Left ventricle myocardium inferior (tissue), 1 donor: ENCODE data around the gene KIF16B. TPM values are rescaled to one million over a fixed set of nuclear protein-coding genes. Genes with fewer than 3 reads are reported as not detected.

Source experiments
- DNase-seq: peaks from one replicate; pipeline ENCODE4 v3.0.0-alpha.2; 2020
- H3K27ac ChIP-seq: fragments of 200-600 bp; replicated peaks from 2 replicates; pipeline ENCODE4 v1.8.0; 2021
- H3K27me3 ChIP-seq: fragments of 200-600 bp; 2 replicates; pipeline ENCODE4 v1.8.0; 2021; ENCODE audit warnings: low read depth
- H3K36me3 ChIP-seq: fragments of 200-600 bp; 2 replicates; pipeline ENCODE4 v1.8.0; 2021
- H3K4me1 ChIP-seq: fragments of 200-600 bp; 2 replicates; pipeline ENCODE4 v1.8.0; 2021
- H3K4me3 ChIP-seq: fragments of 200-600 bp; 2 replicates; pipeline ENCODE4 v1.8.0; 2021; ENCODE audit warnings: mild to moderate bottlenecking, moderate library complexity
- H3K9me3 ChIP-seq: fragments of 200-600 bp; replicated peaks from 2 replicates; pipeline ENCODE4 v1.8.0; 2021
- CTCF ChIP-seq: fragments of 200-600 bp; IDR thresholded peaks from 2 replicates; pipeline ENCODE4 v1.8.0; 2021; ENCODE audit warnings: antibody characterized with exemption, mild to moderate bottlenecking, borderline replicate concordance
- intact Hi-C: fragments of 100-400 bp; cut with micrococcal nuclease; formaldehyde crosslinking; loops from one replicate; pipeline ENCODE4 v1.11.0; 2022
- total RNA-seq: library from RNA; stranded (reverse); fragmentation: NEBNext Ultra II Directional; extraction: Animal tissue kit (Norgen Biotek cat#: 25700); gene quantifications from one replicate; pipeline ENCODE4 v1.2.1, GENCODE V29; 2021
- donor health status: DM: no; HTN: yes; CAD: no; lungs with severe emphysema.

KIF16B gene
- total RNA-seq, 1 donor from 2014 or later: 16.4 TPM

GRCh38 chr20:16488086-16488485 is 85.2 kb downstream of the KIF16B start:
- H3K36me3 ChIP-seq: peaks cover 19% of the 10 kb centered on the region
- DNase-seq: no peak
- H3K9me3 ChIP-seq: no peaks in the 10 kb centered on the region
- H3K4me1 ChIP-seq: no peaks in the 10 kb centered on the region
- H3K27me3 ChIP-seq: no peaks in the 10 kb centered on the region
- no peak overlapping the region for H3K27ac ChIP-seq
- intact Hi-C loops: no loop called here
- TF ChIP-seq CTCF: no peak
- no peak overlapping the region for H3K4me3 ChIP-seq

- H3K4me3 ChIP-seq: no peak overlapping the region
- TF ChIP-seq CTCF: no peak
- H3K27ac ChIP-seq: no peak overlapping the region
- DNase-seq: no peak
- H3K36me3 ChIP-seq: peaks cover 4% of the 10 kb centered on the region
- intact Hi-C loops: no loop called here
- no peaks in the 10 kb centered on the region for H3K9me3 ChIP-seq
- no peaks in the 10 kb centered on the region for H3K4me1 ChIP-seq
- no peaks in the 10 kb centered on the region for H3K27me3 ChIP-seq
Measured at GRCh38 chr20:16486532-16486931, 86.7 kb downstream of the KIF16B start.

- no peak for TF ChIP-seq CTCF
- intact Hi-C loops: no loop called here
- no peak overlapping the region for H3K27ac ChIP-seq
- DNase-seq: no peak
- no peaks in the 10 kb centered on the region for H3K27me3 ChIP-seq
- H3K9me3 ChIP-seq: no peaks in the 10 kb centered on the region
- H3K36me3 ChIP-seq: peaks cover 3% of the 10 kb centered on the region
- no peak overlapping the region for H3K4me3 ChIP-seq
- no peaks in the 10 kb centered on the region for H3K4me1 ChIP-seq
Measured at GRCh38 chr20:16485401-16485800, 87.8 kb downstream of the KIF16B start.

GRCh38 chr20:16483024-16483423 is 90.2 kb downstream of the KIF16B start:
- H3K27me3 ChIP-seq: no peaks in the 10 kb centered on the region
- no peak for TF ChIP-seq CTCF
- no peaks in the 10 kb centered on the region for H3K9me3 ChIP-seq
- no peaks in the 10 kb centered on the region for H3K4me1 ChIP-seq
- intact Hi-C loops: no loop called here
- H3K4me3 ChIP-seq: no peak overlapping the region
- H3K27ac ChIP-seq: no peak overlapping the region
- DNase-seq: no peak
- H3K36me3 ChIP-seq: peaks cover 7% of the 10 kb centered on the region

GRCh38 chr20:16481977-16482376 is 91.3 kb downstream of the KIF16B start:
- DNase-seq: no peak
- intact Hi-C loops: no loop called here
- peaks cover 7% of the 10 kb centered on the region for H3K36me3 ChIP-seq
- H3K4me3 ChIP-seq: no peak overlapping the region
- TF ChIP-seq CTCF: no peak
- H3K9me3 ChIP-seq: no peaks in the 10 kb centered on the region
- H3K27me3 ChIP-seq: no peaks in the 10 kb centered on the region
- no peaks in the 10 kb centered on the region for H3K4me1 ChIP-seq
- no peak overlapping the region for H3K27ac ChIP-seq

GRCh38 chr20:16479666-16480065 is 93.6 kb downstream of the KIF16B start:
- TF ChIP-seq CTCF: no peak
- intact Hi-C loops: no loop called here
- no peak for DNase-seq

More at GRCh38 chr20:16479666-16480065, 93.6 kb downstream of the KIF16B start:
- H3K27me3 ChIP-seq: no peaks in the 10 kb centered on the region
- no peak overlapping the region for H3K4me3 ChIP-seq
- peaks cover 4% of the 10 kb centered on the region for H3K36me3 ChIP-seq
- H3K9me3 ChIP-seq: no peaks in the 10 kb centered on the region
- peaks cover 4% of the 10 kb centered on the region for H3K4me1 ChIP-seq
- H3K27ac ChIP-seq: no peak overlapping the region
